HUDEP-2 (cell line): ENCODE data around the gene MAS1L.

Experiments used
- DNase-seq, 76 experiments: peaks; one replicate each; lab custom pipeline; 2025; ENCODE audit not compliant: unreplicated experiment in 76 of 76; lab: John Stamatoyannopoulos, UW

The MAS1L gene

GRCh38 chr6:29516108-29516507 is 28.4 kb upstream of the MAS1L start:
- DNase-seq, result peak in 5 of 76 experiments; percentile 14 to 31 (median 20)

DNA sequence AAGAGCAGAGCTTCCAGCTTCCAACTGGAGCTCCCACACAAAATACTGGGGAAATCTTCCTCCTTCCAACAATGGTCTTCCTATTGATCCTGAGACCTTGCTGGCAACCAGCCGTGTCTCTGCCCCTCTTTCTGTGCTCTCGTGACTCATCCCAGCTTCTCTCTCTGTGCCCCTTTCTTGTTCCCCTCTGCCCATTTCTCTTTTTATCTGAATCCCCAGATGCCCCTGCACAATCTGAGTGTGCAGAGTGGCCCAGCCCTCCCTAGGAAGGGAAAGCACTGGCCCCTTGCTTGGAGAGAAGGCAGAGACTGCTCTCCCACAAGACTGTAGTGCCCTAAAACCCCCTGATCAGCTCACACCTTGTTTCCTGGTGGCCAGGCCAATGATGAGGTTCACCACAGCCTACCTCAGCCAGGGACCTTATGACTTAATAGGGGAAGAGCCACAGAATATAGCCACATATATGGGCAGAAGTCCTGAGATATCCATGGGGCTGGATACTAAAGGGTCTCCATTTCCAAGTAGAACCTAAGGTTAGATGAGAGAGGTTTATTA is 23.1 kb upstream of the MAS1L start:
- DNase-seq, result no peak

GRCh38 chr6:29510202-29510601 is 22.4 kb upstream of the MAS1L start:
- DNase-seq, result peak in 15 of 76 experiments; percentile 11 to 61 (median 31)

- no peak for DNase-seq
Measured at GRCh38 chr6:29509711-29510110, 22.0 kb upstream of the MAS1L start.

GRCh38 chr6:29509239-29509638 is 21.5 kb upstream of the MAS1L start:
- DNase-seq, result no peak

GRCh38 chr6:29507319-29507718 is 19.6 kb upstream of the MAS1L start:
- no peak for DNase-seq

DNA sequence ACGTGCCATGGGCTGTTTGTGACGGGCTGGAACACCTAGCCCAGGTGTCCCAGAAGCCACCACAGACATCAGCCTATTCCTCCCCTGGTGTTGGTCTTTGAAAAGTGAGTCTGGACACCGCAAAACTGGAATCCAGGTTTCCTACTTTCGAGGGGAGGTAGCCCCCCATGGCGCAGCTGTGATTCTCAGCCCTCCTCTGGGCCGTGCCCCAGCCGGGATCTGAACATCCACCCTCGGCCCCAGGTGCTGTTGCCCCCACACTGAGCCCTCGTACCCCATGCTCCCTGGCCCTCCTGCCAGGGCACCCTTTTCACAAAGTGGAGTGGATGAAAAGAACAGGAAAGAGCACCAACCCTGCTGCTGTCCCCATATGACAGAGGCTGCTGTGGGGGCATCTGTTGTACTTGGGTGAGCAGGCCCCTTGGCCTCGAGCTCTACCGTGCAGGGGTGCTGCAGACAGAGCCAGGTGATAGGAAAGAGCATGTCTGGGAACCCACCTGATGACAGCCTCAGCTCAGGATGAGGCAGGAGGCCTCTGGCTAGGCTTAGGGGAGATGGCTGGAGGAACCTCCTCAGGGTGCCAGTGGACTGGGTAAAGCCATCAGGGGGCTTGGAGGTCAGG is 18.8 kb upstream of the MAS1L start:
- DNase-seq, result no peak

- no peak for DNase-seq
Measured at GRCh38 chr6:29505808-29506207, 18.1 kb upstream of the MAS1L start.

GRCh38 chr6:29504961-29505360 is 17.2 kb upstream of the MAS1L start:
- DNase-seq, result no peak

- DNase-seq, result no peak
Measured at GRCh38 chr6:29502597-29502996, 14.8 kb upstream of the MAS1L start.

DNA sequence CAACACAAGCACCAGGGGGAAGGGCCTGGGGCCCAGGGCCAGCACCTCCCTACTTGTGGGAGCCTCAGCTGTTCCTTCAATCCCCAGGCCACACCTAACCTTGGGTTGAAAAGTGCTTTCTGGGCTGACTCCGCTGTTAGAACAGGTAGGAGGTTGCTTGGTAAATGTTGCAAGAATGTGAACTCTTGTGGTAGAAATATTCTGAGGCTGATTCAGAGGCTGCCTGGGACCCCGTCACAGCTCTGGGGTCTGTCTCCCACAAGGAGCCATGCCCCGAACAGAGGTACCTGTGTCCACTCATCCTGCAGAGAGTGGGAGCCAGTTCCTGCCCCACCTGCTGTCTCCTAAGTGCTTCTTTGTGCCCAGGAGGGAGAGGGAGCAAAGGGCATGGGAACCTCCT is 14.4 kb upstream of the MAS1L start:
- no peak for DNase-seq

DNA sequence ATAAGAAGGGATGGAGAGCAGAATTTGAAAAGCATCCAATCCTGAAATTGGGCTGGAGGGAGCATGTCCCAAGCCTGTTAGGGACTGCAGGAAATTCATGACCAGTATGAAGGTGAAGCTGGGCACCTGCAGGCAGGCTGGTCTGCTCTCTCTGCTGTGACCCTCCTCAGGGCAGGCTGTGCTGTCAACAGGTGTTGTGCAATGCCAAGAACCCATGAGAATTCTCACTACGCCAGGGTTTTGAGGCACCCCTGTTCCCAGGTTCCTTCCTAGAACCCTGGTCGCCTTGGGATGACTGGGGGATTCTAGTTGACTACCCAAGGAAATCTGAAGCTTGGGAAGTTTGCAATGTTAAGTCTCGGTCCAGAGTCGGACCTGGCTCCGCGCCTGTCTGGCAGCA is 13.3 kb upstream of the MAS1L start:
- no peak for DNase-seq

DNA sequence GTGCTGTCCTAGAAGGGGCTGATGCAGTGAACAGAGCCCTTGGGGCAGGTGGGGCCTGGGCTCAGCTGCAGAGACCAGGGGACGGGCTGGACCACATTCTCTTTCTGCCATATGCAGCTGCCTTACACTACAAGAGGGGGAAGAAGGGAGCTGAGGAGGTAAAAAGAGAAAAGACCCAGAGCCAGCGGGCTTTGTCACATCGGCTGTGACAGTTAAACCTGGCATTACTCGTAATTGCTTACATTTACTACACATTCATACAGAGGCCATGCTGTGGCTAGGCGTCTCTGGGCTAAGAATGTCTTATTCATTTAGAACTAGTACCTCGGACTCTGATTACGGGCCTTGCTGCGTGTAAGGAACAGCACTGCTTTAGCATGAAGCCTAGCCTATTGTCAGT is 12.8 kb upstream of the MAS1L start:
- DNase-seq, result no peak

- no peak for DNase-seq
Measured at GRCh38 chr6:29499704-29500103, 11.9 kb upstream of the MAS1L start.

DNA sequence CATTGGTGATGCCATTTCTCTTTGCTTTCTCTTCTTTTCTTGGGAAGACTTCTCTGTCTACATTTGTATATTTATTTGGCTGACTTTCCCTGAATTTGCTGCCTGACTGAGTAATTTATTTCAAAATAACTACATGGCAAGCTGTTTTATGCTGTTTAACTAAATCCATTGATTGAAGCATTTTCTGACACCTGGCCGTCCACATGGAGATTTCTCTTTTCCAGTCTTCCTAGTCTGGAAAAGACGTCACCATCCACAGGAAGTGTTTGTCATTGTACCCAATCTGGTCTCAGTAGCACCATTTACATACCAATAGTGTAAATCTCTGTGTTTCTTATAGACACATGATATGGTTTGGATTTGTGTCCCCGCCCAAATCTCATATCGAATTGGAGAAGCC is 9.2 kb upstream of the MAS1L start:
- DNase-seq, result no peak

DNA sequence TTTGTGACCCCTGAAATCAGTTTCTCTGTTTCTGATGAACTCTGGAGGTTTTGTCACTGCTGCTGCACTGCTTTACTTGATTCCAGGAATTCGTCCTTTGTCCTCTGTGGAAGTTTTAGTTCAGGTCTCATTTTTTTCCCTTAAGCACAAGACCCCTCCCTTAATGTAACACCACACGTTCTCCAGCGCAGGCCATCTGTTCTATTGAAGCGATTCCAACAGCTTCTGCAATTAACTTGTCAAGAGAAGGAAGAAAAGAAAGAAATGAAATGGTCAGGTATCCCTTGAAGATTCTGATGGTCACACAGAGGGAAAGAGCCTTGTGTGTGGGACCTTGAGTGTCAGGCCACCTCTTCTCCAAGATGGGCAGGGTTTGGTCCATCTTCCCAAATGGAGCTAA is 7.8 kb upstream of the MAS1L start:
- no peak for DNase-seq

- DNase-seq, result no peak
Measured at GRCh38 chr6:29494131-29494530, 6.4 kb upstream of the MAS1L start.

DNA sequence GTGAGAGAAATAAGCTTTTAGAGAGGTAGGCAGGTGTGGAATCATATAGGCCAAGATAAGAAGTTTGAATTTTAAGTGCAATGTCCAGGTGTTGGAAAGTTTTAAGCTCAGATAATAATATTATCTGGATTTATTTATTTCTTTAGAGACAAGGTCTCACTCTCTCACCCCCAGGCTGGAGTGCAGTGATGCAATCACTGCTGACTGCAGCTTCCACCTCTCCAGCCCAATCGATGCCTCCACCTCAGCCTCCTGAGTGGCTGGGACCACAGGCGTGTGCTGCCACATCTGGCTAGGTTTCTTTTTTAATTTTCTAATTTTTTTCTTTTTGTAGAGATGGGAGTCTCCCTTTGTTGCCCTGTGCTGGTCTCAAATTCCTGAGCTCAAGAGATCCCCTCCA is 5.5 kb upstream of the MAS1L start:
- no peak for DNase-seq

DNA sequence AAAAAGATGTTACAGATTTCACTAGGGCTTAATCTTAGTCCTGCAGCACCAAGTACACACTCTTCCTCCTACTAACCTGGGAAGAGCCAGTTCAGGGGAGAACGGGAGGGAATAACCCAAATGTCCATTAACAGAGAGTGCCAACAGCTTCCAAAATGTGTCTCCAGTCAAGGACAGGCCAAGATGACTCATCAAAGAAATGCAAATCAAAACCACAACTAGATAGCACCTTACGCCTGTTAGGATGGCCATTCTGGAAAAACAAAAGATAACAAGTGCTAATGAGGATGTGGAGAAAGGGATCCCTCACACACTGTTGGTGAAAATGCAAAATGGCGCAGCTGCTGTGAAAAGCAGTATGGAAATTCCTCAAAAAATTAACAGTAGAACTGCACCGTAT is 3.8 kb upstream of the MAS1L start:
- no peak for DNase-seq

- DNase-seq, result peak in 43 of 76 experiments; percentile 16 to 75 (median 43)
Measured at GRCh38 chr6:29490552-29490951, 2.8 kb upstream of the MAS1L start.

DNA sequence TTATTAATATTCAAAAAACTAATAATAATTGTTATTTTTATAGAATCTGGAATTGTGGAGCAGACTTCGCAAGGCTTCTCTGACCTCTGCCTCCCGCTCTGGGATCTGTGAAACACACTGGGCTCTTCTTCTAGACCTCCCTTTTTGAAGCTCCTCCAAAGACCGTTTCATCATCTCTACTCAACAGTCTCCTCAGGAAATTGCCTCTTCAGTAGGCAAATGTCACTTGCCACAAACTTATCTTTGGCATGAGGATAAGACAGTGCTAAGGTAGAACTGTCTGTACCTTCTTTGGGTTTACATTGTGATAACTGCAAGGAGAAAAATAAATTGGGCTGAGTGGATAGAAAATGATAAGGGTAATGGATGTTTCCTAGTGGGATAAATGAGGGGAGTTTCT is 2.3 kb upstream of the MAS1L start:
- DNase-seq, result peak in 11 of 76 experiments; percentile 12 to 59 (median 44)

DNA sequence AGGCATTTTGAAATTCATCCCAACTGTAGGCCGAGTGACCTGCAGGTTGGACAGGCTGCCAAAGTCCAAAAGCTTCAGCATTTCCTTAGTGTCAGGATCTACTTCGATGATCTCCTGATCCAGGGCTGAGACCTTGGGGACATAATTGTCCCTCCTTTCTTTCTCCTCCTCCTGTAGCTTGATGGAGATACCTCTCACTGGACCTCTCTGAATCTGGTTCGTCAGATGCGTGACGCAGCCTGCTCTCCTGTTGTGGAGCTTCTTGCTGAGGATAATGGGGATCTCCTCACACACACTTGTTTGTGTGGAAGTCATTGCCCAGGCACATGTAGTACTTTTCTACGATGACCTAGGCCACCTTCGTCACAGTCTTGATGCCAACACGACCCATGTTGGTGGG is 1.5 kb upstream of the MAS1L start:
- no peak for DNase-seq

GRCh38 chr6:29488874-29489273 is 1.1 kb upstream of the MAS1L start:
- no peak for DNase-seq
